ENCODE results near the gene APBA2.

Gene APBA2

DNA sequence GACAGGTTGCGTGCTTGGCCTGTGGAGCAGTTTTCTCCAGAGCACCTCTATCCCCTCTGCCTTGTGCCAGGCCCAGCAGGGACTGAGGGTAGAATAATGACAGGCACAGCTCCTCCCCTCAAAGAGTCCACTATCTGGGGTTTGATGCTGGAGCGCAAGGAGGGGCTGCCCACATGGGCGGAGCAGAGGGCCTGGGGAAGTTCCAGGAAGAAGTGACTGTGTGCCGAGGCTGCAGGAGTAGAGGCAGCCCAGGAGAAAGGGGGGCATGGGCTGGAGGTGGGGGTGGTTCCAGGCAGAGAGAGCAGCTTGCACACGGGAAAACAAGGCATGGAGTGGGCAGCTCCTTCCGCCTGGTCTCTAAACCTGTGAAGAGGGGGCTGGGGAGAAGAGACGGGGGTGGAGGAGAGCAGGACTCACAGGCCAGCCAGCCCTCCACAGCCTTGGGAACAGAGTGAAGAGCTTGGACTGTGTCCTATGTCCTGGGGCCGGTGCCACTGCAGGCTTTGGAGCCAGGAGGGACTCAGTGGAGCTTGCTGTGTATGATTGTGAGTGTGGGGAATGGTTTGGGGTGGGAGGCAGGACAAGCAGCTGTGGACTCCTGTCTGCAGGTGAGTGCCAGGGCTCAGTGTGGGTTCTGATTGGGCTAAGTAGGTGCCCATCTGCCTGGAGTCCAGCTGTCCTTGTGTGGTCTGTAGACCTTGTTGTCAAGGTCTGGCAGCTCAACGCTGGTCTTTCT, 48.1 kb downstream of the APBA2 start:
- TF ChIP-seq POLR2A (IDR thresholded peaks at IDR 0.05; ENCODE audit: extremely low read depth, insufficient read length) (no peak), MYC (IDR thresholded peaks at IDR 0.05; ENCODE audit: low read depth, low read length) (no peak)
- TF ChIP-seq, protein P1, sequence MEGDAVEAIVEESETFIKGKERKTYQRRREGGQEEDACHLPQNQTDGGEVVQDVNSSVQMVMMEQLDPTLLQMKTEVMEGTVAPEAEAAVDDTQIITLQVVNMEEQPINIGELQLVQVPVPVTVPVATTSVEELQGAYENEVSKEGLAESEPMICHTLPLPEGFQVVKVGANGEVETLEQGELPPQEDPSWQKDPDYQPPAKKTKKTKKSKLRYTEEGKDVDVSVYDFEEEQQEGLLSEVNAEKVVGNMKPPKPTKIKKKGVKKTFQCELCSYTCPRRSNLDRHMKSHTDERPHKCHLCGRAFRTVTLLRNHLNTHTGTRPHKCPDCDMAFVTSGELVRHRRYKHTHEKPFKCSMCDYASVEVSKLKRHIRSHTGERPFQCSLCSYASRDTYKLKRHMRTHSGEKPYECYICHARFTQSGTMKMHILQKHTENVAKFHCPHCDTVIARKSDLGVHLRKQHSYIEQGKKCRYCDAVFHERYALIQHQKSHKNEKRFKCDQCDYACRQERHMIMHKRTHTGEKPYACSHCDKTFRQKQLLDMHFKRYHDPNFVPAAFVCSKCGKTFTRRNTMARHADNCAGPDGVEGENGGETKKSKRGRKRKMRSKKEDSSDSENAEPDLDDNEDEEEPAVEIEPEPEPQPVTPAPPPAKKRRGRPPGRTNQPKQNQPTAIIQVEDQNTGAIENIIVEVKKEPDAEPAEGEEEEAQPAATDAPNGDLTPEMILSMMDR (IDR thresholded peaks at IDR 0.05; ENCODE audit: low read depth, low read length), result no peak
- TF ChIP-seq, protein P2, sequence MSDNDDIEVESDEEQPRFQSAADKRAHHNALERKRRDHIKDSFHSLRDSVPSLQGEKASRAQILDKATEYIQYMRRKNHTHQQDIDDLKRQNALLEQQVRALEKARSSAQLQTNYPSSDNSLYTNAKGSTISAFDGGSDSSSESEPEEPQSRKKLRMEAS (IDR thresholded peaks at IDR 0.05; ENCODE audit: low read depth, low read length), result no peak
- no peak for DNase-seq (ENCODE audit: low read depth)
- no peak overlapping the region for H3K4me3 ChIP-seq (ENCODE audit: low read depth, low read length)

DNA sequence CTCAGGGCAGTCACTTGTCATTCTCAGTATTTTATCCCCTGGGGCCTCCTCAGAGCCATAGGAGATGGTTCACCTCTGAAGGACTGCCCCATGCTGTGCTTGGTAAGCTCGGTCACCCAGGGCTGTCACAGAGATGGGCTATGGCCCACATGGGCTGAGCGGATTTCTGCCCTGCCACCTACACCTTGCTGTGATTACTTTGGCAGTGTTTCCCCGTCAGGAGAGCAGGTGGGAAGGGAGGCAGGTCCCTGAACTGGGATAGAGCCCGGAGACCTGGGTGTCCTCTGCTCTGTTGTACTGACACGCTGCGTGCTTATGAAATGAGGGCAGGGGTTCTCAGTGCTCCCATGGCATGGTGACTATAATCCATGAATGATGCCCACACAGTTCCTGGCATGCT, 48.9 kb downstream of the APBA2 start:
- TF ChIP-seq MYC (IDR thresholded peaks at IDR 0.05; ENCODE audit: low read depth, low read length), result no peak
- TF ChIP-seq, protein P1 (IDR thresholded peaks at IDR 0.05; ENCODE audit: low read depth, low read length), result no peak
- TF ChIP-seq, protein P2 (IDR thresholded peaks at IDR 0.05; ENCODE audit: low read depth, low read length), result no peak
- TF ChIP-seq POLR2A (IDR thresholded peaks at IDR 0.05; ENCODE audit: extremely low read depth, insufficient read length), result no peak
- H3K4me3 ChIP-seq (ENCODE audit: low read depth, low read length), result no peak overlapping the region
- DNase-seq (ENCODE audit: low read depth), result no peak

DNA sequence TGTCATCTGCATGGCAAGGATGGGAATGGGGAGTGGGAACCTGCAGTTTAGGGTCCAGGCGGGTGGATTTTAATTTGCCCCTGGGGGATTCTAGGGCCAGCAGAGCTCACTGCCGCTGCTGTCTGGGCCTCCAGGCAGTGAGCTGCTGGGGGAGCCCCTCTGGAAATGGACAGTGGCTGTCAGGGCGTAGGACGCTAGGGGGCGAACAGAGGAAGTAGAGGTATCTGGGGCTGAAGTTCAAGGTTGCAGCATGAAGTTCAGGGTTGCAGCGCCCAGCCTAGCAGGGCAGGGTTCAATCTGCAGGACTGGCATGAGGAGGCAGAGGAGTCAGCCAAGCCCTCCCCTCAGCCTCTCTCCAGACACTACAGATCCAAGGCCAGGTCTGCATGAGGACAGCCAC, 49.5 kb downstream of the APBA2 start:
- H3K4me3 ChIP-seq (ENCODE audit: low read depth, low read length), result no peak overlapping the region
- TF ChIP-seq, protein P1 (IDR thresholded peaks at IDR 0.05; ENCODE audit: low read depth, low read length), result peak; percentile 74
- TF ChIP-seq MYC (IDR thresholded peaks at IDR 0.05; ENCODE audit: low read depth, low read length) (peak; percentile 47), POLR2A (IDR thresholded peaks at IDR 0.05; ENCODE audit: extremely low read depth, insufficient read length) (no peak)
- TF ChIP-seq, protein P2 (IDR thresholded peaks at IDR 0.05; ENCODE audit: low read depth, low read length), result peak; percentile 40; the same call in 1 of the 2 replicates
- peak; percentile 70 for DNase-seq (ENCODE audit: low read depth)

DNA sequence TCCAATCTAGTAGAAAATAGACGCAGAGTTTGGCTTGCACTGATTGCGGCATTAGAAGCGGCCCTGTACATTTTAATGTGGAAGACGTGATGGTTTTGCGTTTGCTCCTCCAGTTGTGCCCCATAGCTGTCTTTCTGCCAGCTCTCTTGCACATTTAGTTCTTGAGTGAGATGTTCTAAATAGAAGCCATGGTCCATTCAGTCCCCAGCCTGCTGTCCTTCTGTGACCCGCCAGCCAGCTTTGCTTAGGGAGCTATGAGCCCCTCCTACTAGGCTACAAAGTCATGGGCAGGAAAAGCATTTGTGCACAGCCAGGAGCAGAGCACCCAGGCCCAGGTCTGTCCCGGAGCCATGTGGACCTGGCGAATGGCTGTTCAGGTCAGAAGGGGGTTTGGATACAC, 50.3 kb downstream of the APBA2 start:
- no peak for TF ChIP-seq MYC (IDR thresholded peaks at IDR 0.05; ENCODE audit: low read depth, low read length)
- DNase-seq (ENCODE audit: low read depth), result no peak
- no peak overlapping the region for H3K4me3 ChIP-seq (ENCODE audit: low read depth, low read length)

DNA sequence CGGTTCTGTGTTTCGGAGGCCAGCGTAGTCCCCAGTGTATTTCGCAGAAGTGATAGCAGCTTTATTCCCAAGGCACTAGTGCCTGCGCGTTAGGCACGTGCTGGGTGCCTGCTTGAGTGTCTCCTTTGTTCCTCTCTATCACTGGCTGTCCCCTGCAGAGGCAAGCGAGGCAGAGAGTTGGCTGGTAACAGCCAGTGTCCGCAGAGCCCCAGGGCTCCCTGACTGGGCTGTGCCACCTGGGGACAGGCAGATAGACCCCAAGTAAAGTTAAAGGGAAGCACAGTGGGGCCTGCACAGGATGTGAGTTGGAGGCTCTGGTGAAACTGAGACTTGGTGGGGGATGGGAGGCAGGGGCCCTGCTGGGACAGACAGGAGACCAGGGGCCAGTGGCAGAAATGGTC, 50.7 kb downstream of the APBA2 start:
- DNase-seq (ENCODE audit: low read depth), result no peak
- TF ChIP-seq MYC (IDR thresholded peaks at IDR 0.05; ENCODE audit: low read depth, low read length) (no peak), POLR2A (IDR thresholded peaks at IDR 0.05; ENCODE audit: extremely low read depth, insufficient read length) (no peak)
- TF ChIP-seq, protein P1 (IDR thresholded peaks at IDR 0.05; ENCODE audit: low read depth, low read length), result no peak
- TF ChIP-seq, protein P2 (IDR thresholded peaks at IDR 0.05; ENCODE audit: low read depth, low read length), result no peak
- no peak overlapping the region for H3K4me3 ChIP-seq (ENCODE audit: low read depth, low read length)

DNA sequence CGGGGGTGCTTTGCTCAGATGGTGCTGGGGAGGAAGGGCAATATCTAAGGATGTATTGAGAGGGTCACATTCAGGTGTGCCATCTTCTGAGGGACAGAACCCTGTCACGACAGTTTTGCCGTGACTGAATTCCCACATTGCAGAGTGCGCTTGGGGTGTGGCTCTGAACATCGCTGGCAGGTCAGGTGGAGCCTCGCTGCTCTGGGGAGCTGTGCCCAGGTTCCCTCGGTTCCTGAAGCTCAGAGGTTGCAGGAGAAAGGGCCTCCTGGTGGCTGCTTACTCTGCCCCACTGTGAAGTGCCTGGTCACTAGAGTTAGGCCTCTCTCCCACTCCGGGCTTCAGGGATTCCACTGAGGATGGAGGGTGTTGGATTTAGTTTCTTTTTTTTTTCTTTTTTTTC, 51.5 kb downstream of the APBA2 start:
- H3K4me3 ChIP-seq (ENCODE audit: low read depth, low read length), result no peak overlapping the region
- DNase-seq (ENCODE audit: low read depth), result no peak
- no peak for TF ChIP-seq POLR2A (IDR thresholded peaks at IDR 0.05; ENCODE audit: extremely low read depth, insufficient read length)
- TF ChIP-seq, protein P1 (IDR thresholded peaks at IDR 0.05; ENCODE audit: low read depth, low read length), result no peak
- TF ChIP-seq MYC (IDR thresholded peaks at IDR 0.05; ENCODE audit: low read depth, low read length), result no peak
- TF ChIP-seq, protein P2 (IDR thresholded peaks at IDR 0.05; ENCODE audit: low read depth, low read length), result no peak

Data from NB4 (cell line).